H1 (cell line): ENCODE results near the gene KCNMB2. TPM values are rescaled to one million over a fixed set of nuclear protein-coding genes. Genes with fewer than 3 reads are reported as not detected.

ENCODE experiments used
- NANOG ChIP-seq: IDR thresholded peaks from 2 replicates; pipeline ENCODE4 v1.6.1; 2011; ENCODE audit warnings: low read length, low read depth, mild to moderate bottlenecking, inconsistent platforms; ENCODE audit not compliant: insufficient read depth, poor library complexity, severe bottlenecking
- POLR2A ChIP-seq, 2 experiments: IDR thresholded peaks; 1 replicate in 1 of 2; 2 replicates in 1 of 2; pipeline ENCODE4 v1.6.1; 2011; ENCODE audit warnings: low read depth in 2 of 2, low read length in 2 of 2, mild to moderate bottlenecking in 2 of 2; ENCODE audit errors: control extremely low read depth in 1 of 2
- TEAD4 ChIP-seq: IDR thresholded peaks from 2 replicates; pipeline ENCODE4 v1.6.1; 2012; ENCODE audit warnings: low read depth, low read length, inconsistent platforms, mixed read lengths
- polyA plus RNA-seq, 7 experiments: library from polyadenylated mRNA; depleted of rRNA in 3 of 7; stranded (reverse) in 5 of 7; unstranded in 2 of 7; fragments of >200 nt in 5 of 7; fragments of 200-250 nt in 2 of 7; gene quantifications; 1 replicate in 5 of 7; 2 replicates in 1 of 7; 4 replicates in 1 of 7; pipeline versions ENCODE4 v1.2.1 to v1.2.3, GENCODE V29; 2011 to 2013; ENCODE audit warnings: missing spikeins in 2 of 7, mixed read lengths in 2 of 7
- total RNA-seq: library from RNA; stranded (reverse); fragmentation: NEBNext Ultra II Directional; extraction: Animal tissue kit (Norgen Biotek cat#: 25700); gene quantifications from 2 replicates; pipeline ENCODE4 v1.2.1, GENCODE V29; 2021

The KCNMB2 gene
- total and polyA plus RNA-seq, 2 of the 8 experiments (the other 6 are each of a cell fraction or from before 2014, with no cell fraction given), result not detected

- TF ChIP-seq TEAD4, result no peak
- no peak for TF ChIP-seq NANOG
- TF ChIP-seq POLR2A (IDR thresholded peaks at IDR 0.05; ENCODE audit: control extremely low read depth in 1 of 2, low read depth in 2 of 2, low read length in 2 of 2), result no peak
Measured at GRCh38 chr3:178833695-178834094, 297.5 kb downstream of the KCNMB2 start (continued).
